Measurements from ENCODE around the gene CTSG. TPM values are rescaled to one million over a fixed set of nuclear protein-coding genes. Genes with fewer than 3 reads are reported as not detected.

The CTSG gene, protein sequence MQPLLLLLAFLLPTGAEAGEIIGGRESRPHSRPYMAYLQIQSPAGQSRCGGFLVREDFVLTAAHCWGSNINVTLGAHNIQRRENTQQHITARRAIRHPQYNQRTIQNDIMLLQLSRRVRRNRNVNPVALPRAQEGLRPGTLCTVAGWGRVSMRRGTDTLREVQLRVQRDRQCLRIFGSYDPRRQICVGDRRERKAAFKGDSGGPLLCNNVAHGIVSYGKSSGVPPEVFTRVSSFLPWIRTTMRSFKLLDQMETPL
- total RNA-seq: under 1 TPM in 4 of 9 donors, not detected in 5; 0.32 to 0.55 (median 0.39) TPM
- polyA plus RNA-seq: under 1 TPM in 1 of 3 donors, not detected in 2; 0.13 TPM
- long read RNA-seq, donor 1: 0 reads
- long read RNA-seq, donor 2, partial matches to known transcripts: 0 of 1 reads
- long read RNA-seq, donor 2, other reads (novel, unspliced or antisense): 0 of 1 reads
- long read RNA-seq, donor 3: 0 reads
- long read RNA-seq, donor 4: 0 reads
- long read RNA-seq, donor 5: 0 reads
- long read RNA-seq, donor 6: 0 reads
- long read RNA-seq, donor 7: 0 reads
- long read RNA-seq, donor 8: 0 reads
- long read RNA-seq, donor 9, partial matches to known transcripts: 0 of 1 reads
- long read RNA-seq, donor 9, other reads (novel, unspliced or antisense): 0 of 1 reads
- long read RNA-seq, donor 10: 0 reads

DNA sequence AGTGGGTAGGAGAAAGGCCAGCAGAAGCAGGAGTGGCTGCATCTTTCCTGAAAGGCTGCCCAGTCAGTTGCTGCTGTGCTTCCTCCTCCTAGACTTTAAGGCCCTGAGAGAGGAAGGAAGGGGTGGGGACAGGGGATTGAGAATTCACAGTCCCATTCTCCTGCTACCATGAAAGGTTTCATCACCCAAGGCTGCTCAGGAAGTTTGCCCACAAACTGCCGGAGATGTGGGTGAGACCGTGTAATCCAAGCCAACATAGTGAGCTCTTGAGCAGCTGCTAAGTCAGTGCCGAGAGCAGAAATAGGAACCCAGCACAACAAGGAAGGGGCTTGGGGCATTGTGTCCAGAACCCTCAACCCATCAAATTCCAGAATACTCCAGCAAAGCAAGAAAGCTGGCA is at the start of gene CTSG:
Gene CTSG, minus strand, starts transcription at position 69 of the 400 bp plus-strand sequence. Its CDS starts 27 bp downstream, at position 42.
- Histone ChIP-seq H3K4me1 (replicated peaks in 1 of 2) (no peaks in the 10 kb centered on the region), H3K36me3 (replicated peaks in 1 of 2) (no peaks in the 10 kb centered on the region), H3K27ac (no peak within 1 kb of the TSS), H3K9me3 (replicated peaks in 1 of 3) (no peaks in the 10 kb centered on the region), H3K27me3 (no peaks in the 10 kb centered on the region), H3K4me3 (no peak within 1 kb of the TSS)
- DNase-seq: no peak
- intact Hi-C loops (cut with DNase I): no loop called here
- 45 to 83% (median 54%) methylated on average over 3 of the region's 3 CpGs for WGBS, 4 donors
- no peak for TF ChIP-seq POLR2A (IDR thresholded peaks at IDR 0.05)
- TF ChIP-seq, protein P1, sequence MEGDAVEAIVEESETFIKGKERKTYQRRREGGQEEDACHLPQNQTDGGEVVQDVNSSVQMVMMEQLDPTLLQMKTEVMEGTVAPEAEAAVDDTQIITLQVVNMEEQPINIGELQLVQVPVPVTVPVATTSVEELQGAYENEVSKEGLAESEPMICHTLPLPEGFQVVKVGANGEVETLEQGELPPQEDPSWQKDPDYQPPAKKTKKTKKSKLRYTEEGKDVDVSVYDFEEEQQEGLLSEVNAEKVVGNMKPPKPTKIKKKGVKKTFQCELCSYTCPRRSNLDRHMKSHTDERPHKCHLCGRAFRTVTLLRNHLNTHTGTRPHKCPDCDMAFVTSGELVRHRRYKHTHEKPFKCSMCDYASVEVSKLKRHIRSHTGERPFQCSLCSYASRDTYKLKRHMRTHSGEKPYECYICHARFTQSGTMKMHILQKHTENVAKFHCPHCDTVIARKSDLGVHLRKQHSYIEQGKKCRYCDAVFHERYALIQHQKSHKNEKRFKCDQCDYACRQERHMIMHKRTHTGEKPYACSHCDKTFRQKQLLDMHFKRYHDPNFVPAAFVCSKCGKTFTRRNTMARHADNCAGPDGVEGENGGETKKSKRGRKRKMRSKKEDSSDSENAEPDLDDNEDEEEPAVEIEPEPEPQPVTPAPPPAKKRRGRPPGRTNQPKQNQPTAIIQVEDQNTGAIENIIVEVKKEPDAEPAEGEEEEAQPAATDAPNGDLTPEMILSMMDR (IDR thresholded peaks at IDR 0.05): no peak

DNA sequence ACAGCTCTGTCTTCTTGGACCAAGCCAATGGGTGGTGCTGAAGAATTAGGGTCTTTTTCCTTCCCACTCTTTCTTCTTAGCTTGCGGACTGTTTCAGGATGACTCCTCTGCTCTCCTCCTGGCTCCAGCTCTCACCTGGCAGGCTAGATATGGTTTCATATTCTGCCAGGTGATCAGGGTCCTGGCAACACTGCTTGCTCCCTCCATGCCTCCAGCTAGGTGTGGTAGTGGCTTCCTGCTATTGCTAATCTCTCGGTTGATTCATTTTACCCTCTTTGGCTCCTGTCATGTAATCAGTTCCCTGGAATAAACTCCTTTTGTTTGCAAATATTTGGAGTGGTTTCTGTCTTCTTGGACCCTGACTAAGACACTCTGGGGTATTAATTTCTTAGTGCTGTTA is 37.7 kb upstream of the CTSG start:
- no peak overlapping the region for H3K27ac ChIP-seq
- intact Hi-C loops (cut with DNase I): no loop called here
- H3K4me3 ChIP-seq: no peak overlapping the region
- no peaks in the 10 kb centered on the region for H3K36me3 ChIP-seq (replicated peaks in 1 of 2)
- H3K27me3 ChIP-seq: no peaks in the 10 kb centered on the region
- H3K4me1 ChIP-seq (replicated peaks in 1 of 2): no peaks in the 10 kb centered on the region
- 83 to 97% (median 89%) methylated on average over 2 of the region's 2 CpGs for WGBS, 4 donors
- no peak for DNase-seq
- TF ChIP-seq, protein P1 (IDR thresholded peaks at IDR 0.05): no peak
- TF ChIP-seq POLR2A (IDR thresholded peaks at IDR 0.05): no peak
- no peaks in the 10 kb centered on the region for H3K9me3 ChIP-seq (replicated peaks in 1 of 3)

DNA sequence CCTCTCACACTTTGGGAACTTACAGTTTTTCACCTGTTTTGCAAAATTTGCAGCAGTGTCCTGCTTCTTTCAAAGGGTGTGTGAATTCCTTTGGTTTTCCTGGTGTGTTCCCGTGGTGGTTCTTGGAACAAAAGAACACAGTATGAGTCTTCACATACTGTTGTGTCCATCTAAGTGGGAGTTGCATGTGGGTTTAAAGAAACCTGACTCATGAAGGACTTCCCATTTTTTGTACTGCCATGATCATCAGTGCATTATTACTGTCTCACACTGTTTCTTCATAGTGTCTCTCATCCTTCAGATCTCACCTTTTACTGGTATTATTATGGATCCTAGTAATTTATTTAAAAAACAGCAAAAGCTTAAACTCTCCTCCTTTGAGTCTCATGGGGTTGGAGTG is 37.2 kb upstream of the CTSG start:
- Histone ChIP-seq H3K36me3 (replicated peaks in 1 of 2) (no peaks in the 10 kb centered on the region), H3K27ac (no peak overlapping the region), H3K4me1 (replicated peaks in 1 of 2) (no peaks in the 10 kb centered on the region), H3K27me3 (no peaks in the 10 kb centered on the region), H3K4me3 (no peak overlapping the region), H3K9me3 (replicated peaks in 1 of 3) (no peaks in the 10 kb centered on the region)
- WGBS, 4 donors: 41 to 71% (median 62%) methylated on average over 1 of the region's 1 CpG
- intact Hi-C loops (cut with DNase I): no loop called here
- TF ChIP-seq, protein P1 (IDR thresholded peaks at IDR 0.05): no peak
- TF ChIP-seq POLR2A (IDR thresholded peaks at IDR 0.05): no peak
- DNase-seq: no peak

DNA sequence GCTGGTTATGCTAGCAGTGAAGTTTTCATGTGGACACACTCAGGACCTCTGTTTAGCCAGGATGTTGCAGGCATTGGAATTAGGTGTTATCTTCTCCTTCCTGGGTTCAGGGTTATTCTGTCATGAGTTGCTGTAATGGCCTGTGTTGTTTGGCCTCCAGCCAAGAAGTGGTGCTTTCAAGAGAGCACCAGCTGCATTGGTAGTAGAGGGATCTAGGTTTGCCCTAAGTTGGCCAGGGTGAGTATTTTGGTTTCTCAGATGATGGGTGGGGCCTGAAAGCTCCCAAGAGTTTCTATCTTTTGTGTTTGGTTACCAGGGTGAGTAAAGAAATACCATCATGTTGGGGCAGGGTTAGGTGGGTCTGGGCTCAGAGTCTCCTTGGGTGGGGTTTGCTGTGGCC is 36.1 kb upstream of the CTSG start:
- Histone ChIP-seq H3K4me3 (no peak overlapping the region), H3K27me3 (no peaks in the 10 kb centered on the region), H3K9me3 (replicated peaks in 1 of 3) (no peaks in the 10 kb centered on the region), H3K4me1 (replicated peaks in 1 of 2) (no peaks in the 10 kb centered on the region), H3K36me3 (replicated peaks in 1 of 2) (no peaks in the 10 kb centered on the region), H3K27ac (no peak overlapping the region)
- peak in 1 of 7 donors; percentile 7 for DNase-seq
- TF ChIP-seq, protein P1 (IDR thresholded peaks at IDR 0.05): no peak
- no peak for TF ChIP-seq POLR2A (IDR thresholded peaks at IDR 0.05)
- intact Hi-C loops (cut with DNase I): no loop called here
